PC-3 (cell line): Measurements from ENCODE around the gene RAI14.

ENCODE experiments used
- CTCF ChIP-seq: fragments of 300-600 bp; sonication (generic); conservative IDR thresholded peaks from 2 replicates; pipeline ENCODE4 v1.5.1; 2017; ENCODE audit warnings: antibody characterized with exemption, low read depth, mild to moderate bottlenecking, low read length
- EZH2 ChIP-seq: fragments of 300-600 bp; sonication (generic); IDR thresholded peaks from one replicate; pipeline ENCODE4 v1.6.1; 2017; ENCODE audit warnings: antibody characterized with exemption, mild to moderate bottlenecking, low read length; ENCODE audit not compliant: unreplicated experiment
- EZH2phosphoT487 ChIP-seq: fragments of 300-600 bp; sonication (generic); IDR thresholded peaks from 2 replicates; pipeline ENCODE4 v1.6.1; 2018; ENCODE audit warnings: mild to moderate bottlenecking, antibody characterized with exemption, low read length, borderline replicate concordance

- TF ChIP-seq CTCF (no peak), EZH2phosphoT487 (no peak), EZH2 (no peak)
Observed at GRCh38 chr5:34750206-34750605, 94.1 kb downstream of the RAI14 start.
